Brain pericyte (primary cell): ENCODE measurements around the gene BRME1.
A peak's percentile ranks its signal among the peaks of the same experiment; 100 is the strongest.
"Not testable (repeated sequence)": the region's sequence is repeated elsewhere in the genome, so short reads cannot be mapped to it uniquely, and the experiment has no call there.

Experiments
- DNase-seq: peaks from one replicate; pipeline ENCODE4 v3.0.0-alpha.2; 2012; ENCODE audit warnings: low read depth, low spot score

Gene BRME1

DNA sequence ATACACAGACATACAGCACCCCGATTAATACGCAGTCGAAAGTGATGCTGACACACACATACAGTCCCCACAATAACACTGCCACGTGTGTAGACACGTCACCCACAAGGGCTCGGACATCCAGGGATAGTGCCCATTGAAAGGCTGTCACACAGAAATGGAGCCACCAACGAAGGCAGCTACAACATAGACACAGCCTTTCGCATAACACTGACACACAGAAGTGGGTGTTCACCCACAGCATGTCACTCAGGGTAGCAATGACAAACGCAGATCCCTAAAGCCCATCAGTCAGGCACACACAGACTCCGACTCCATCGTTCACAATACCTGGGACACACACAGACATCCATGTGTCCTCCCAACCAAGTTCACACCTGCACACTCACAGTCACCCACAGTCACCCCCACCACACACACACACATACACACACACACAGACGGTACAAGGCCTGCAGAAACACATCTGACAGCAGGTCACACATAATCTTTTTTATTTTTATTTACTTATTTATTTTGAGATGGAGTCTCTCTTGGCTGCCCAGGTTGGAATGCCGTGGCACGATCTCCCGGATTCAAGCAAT lies 39.4 kb downstream of the BRME1 start:
- no peak for DNase-seq

GRCh38 chr19:13865571-13866462 lies 40.1 kb downstream of the BRME1 start:
- no peak for DNase-seq

GRCh38 chr19:13864667-13865570 lies 41.0 kb downstream of the BRME1 start:
- DNase-seq, result no peak

DNA sequence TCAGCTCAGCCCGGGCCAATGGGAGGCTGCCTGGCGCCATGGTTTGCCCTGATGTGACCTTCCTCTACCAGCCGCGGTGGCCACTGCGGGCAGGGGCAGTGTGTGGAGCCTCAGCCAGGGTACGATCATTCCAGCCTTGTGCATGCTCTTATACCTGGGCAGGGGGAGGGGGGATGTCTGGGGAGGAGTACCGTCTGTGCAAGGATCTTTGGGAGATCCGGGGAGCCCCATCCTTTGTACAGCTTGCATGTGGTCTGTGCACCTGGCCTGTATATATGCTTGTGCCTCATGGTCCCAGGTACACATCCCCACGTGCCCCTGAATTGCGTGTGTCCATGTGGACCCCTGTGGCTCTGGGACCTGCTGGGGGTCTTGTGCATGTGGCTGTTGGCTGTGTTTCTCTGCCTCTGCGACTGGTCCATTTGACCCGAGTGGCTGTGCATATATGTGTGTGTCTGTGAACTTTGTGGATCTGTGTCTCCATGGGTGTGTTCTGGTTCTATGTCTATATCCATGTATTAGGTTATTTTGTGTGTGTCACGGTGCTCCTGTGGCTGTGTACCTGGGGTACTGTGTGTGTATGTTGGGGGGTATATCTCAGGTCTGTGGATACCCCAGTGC lies 41.8 kb downstream of the BRME1 start:
- DNase-seq, result no peak

- DNase-seq, result peak; percentile 74
Observed at GRCh38 chr19:13861714-13862531, 44.0 kb downstream of the BRME1 start.

DNA sequence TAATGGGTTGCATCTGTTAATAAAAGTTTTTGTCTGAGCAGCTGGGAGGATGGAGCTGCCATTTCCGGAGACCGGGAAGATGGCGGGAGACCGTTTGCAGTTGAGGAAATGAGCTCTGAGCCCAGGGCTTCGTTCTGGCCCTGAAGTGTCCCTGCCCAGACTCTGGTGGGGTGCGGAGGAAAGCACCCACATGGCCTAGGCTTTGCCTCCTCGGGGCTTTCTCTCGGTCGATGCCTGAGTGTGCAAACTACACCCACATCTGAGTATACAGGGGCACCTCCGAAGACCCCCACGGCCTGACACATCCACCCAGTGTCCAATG lies 44.6 kb downstream of the BRME1 start:
- no peak for DNase-seq

GRCh38 chr19:13860679-13861391 lies 45.1 kb downstream of the BRME1 start:
- DNase-seq, result no peak

DNA sequence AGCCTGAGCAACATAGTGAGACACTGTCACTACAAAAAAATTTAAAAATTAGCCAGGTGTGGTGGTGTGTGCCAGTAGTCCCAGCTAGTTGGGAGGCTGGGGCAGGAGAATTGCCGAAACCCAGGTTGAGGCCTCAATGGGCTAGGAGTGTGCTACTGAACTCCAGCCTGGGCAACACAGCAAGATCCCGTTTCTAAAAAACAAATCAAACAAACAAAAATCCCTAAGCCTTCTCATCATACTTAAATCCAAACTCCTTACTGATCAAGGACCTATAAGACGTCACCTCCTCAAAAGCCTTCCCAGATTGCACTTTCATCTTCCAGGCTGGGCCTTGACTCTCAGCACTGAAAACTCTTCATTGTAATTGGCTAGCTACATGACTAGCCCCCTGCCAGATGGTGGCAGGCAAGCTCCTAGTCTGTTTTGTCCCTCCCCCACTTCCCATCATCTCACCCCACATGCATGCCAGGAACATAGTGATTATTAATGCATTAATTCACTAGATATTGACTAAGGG lies 46.5 kb downstream of the BRME1 start:
- no peak for DNase-seq

DNA sequence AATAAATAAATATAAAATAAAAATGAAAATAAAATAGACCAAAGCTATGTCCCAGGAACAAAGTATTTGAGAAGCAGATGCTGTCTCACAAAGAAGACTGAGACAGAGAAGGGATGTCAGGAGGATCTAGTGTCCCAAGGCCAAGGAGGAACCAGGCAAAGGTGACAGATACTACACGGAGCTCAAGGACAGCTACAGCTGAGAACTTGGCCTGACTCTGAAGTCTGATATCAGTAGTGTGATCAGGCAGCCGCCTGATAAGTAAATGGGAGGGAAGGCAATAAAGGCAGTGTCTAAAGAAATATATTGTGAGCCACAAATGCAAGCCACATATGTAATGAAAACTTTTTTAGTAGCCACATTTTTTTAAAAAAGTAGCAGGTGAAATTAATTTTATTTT lies 49.4 kb downstream of the BRME1 start:
- DNase-seq, result no peak

GRCh38 chr19:13852171-13852707 lies 53.7 kb downstream of the BRME1 start:
- DNase-seq, result not testable (repeated sequence)

DNA sequence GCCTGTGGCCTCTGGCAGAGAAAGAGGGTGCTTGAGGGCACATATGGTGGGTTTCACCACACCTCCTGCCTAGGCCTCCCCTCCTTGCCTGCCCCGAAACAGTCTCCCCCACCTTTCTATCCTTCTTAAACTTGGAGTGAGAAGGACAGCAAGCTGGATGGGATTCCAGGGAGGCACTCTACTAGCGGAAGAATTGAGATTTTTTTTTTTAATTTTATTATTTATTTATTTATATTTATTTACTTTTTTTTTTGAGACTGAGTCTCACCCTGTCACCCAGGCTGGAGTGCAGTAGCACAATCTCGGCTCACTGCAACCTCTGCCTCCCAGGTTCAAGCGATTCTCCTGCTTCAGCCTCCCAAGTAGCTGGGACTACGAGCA lies 54.2 kb downstream of the BRME1 start:
- not testable (repeated sequence) for DNase-seq

- DNase-seq, result peak; percentile 73
Observed at GRCh38 chr19:13850910-13851733, 54.8 kb downstream of the BRME1 start.

- no peak for DNase-seq
Observed at GRCh38 chr19:13849991-13850909, 55.7 kb downstream of the BRME1 start.

- no peak for DNase-seq
Observed at GRCh38 chr19:13848798-13849676, 56.9 kb downstream of the BRME1 start.

DNA sequence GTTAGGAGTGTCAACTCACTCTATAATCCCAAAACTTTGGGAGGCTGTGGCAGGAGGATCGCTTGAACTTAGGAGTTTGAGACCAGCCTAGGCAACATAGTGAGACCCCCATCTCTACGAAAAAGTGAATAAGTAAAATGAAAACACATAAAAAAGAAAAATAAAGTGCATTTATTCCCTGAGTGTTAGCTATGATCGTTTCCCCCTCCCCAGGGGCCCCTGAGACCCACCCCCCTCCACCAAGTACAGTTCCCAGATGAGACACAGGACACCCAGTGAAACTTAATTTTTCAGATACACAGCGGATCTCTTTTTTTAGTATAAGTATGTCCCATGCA lies 57.6 kb downstream of the BRME1 start:
- DNase-seq, result no peak

DNA sequence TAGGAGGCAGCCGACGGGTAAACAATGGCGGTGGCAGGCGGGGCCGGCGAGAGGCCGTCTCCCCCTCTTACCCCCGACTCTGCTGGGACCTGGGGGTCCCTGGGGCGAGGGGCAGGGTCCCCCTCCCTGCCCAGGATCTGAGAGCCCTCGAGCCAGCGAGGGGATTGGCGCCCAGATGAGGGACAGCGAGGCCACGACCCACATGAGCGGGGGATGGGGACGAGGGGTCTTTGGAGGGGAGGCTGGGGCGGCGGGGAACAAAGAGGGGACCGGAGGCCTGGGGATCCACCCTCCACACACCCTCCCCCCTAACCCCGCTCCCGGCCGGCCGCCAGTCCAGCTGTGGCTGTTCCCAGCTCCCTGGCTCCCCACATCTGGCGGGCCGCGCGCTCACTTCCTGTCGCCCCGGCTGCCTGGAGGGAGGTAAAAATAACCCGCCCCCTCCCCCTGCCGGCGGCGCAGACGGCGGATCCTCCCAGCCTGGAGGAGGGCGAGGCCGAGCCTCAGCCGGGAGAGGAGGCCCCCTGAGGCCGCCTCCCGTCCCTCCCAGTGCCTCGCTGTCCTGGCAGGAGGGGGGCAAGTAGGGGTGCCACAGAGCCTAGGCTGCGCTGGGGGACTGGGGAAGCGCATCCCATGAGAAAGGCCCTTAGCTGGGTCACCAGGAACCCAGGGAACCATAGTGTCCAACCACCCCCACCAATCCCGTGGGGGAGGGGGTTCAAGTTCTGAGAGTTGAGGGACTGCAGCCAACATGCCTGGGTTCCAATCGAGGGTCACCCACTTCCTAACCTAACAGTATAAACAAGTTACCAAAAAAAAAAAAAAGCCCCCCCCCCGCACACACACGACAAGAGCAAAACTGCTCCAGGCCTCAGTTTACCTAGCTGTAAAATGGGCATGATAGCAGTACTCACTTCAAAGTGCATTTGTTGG lies 58.2 kb downstream of the BRME1 start:
- DNase-seq, result peak; percentile 80
